ENCODE measurements around the gene POLL.

GRCh38 chr10:101619983-101620382 lies 31.9 kb upstream of the POLL start:
- TF ChIP-seq EZH2 (IDR thresholded peaks at IDR 0.05; ENCODE audit: low read depth, unreplicated experiment) (no peak), POLR2AphosphoS5 (IDR thresholded peaks at IDR 0.05; ENCODE audit: low read depth) (no peak), CTCF (conservative IDR thresholded peaks at IDR 0.05; ENCODE audit: low read depth in 2 of 2) (no peak), JUNB (IDR thresholded peaks at IDR 0.05; ENCODE audit: unreplicated experiment) (no peak), STAT1 (IDR thresholded peaks at IDR 0.05; ENCODE audit: unreplicated experiment) (no peak), EZH2phosphoT487 (IDR thresholded peaks at IDR 0.05; ENCODE audit: unreplicated experiment) (no peak), REST (IDR thresholded peaks at IDR 0.05; ENCODE audit: unreplicated experiment) (no peak), CREB1 (CRISPR knock-in tag; IDR thresholded peaks at IDR 0.05; ENCODE audit: low read depth) (no peak), ETS1 (IDR thresholded peaks at IDR 0.05) (no peak), ZNF331 (CRISPR knock-in tag; IDR thresholded peaks at IDR 0.05; ENCODE audit: low read depth) (no peak), ZNF114 (CRISPR knock-in tag; IDR thresholded peaks at IDR 0.05) (no peak)

Measured in GM23338 (cell line).